GM18873 (cell line): ENCODE measurements around the gene TK2.
A peak's percentile ranks its signal among the peaks of the same experiment; 100 is the strongest.

Experiments
- ATAC-seq: cut with Tn5 transposase; IDR thresholded peaks from one replicate; pipeline ENCODE4 v1.9.1; 2021; ENCODE audit warnings: mild to moderate bottlenecking, moderate library complexity, moderate number of reproducible peaks; ENCODE audit not compliant: unreplicated experiment, low FRiP score

The TK2 gene

DNA sequence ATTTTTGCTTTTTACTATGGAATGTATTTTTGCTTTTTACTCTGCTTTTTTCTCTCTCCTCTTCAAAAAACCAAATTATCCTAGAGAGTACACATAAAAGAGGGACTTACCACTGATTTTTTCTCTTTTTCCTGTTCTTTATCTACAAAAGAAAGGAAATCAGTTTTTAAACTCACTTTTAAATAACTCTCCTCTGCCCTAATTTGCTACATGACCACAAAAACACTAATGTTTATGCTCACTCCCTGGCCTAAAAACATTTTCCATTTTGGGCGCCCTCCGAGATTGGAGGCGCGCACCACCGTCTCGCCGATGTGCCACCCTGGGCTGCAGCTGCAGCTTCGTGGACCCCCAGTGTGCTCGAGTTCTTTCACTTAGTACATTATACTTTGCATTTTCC is 1.1 kb downstream of the TK2 start:
- ATAC-seq = no peak

DNA sequence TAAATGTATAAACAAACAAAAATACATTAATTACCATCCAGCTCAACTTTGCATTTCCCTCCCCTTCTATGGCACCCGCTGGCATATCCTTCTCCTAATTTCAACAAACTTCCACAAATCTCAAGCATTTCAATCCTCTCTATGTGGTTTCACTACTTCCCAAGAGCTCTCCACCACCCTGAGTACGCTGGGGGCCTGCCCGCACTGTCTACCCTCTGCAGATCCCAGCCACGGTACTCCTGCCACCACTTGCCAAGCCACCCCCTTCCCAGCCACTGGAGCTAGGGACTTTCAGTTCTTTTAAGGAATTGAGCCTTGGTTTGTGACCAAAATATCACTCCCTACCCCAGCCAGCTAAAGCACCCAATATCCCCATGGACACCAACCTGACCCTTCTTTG is 1.9 kb downstream of the TK2 start:
- no peak for ATAC-seq

GRCh38 chr16:66547101-66547989 is 2.6 kb downstream of the TK2 start:
- ATAC-seq = no peak

GRCh38 chr16:66544016-66544757 is 5.7 kb downstream of the TK2 start:
- no peak for ATAC-seq

DNA sequence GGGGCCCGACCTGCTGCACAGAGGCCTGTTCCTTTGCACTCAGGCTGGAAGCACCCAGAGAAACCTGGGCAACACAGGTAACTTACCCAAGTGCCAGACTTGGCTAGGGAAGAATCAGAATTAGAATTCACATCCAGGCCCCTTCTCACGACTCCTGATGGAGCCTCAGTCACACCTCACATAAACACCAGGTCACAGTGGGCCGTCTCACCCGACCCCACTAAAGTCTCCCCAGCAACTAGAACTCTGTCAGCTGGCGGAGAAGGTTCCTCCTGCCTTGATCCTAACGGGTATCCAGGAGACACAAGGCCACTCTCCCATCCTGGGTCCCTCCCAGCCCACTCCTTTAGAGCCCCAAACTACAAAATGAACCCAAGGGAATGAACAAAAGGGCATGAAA is 6.4 kb downstream of the TK2 start:
- ATAC-seq = no peak

GRCh38 chr16:66542396-66542795 is 7.5 kb downstream of the TK2 start:
- ATAC-seq = no peak

DNA sequence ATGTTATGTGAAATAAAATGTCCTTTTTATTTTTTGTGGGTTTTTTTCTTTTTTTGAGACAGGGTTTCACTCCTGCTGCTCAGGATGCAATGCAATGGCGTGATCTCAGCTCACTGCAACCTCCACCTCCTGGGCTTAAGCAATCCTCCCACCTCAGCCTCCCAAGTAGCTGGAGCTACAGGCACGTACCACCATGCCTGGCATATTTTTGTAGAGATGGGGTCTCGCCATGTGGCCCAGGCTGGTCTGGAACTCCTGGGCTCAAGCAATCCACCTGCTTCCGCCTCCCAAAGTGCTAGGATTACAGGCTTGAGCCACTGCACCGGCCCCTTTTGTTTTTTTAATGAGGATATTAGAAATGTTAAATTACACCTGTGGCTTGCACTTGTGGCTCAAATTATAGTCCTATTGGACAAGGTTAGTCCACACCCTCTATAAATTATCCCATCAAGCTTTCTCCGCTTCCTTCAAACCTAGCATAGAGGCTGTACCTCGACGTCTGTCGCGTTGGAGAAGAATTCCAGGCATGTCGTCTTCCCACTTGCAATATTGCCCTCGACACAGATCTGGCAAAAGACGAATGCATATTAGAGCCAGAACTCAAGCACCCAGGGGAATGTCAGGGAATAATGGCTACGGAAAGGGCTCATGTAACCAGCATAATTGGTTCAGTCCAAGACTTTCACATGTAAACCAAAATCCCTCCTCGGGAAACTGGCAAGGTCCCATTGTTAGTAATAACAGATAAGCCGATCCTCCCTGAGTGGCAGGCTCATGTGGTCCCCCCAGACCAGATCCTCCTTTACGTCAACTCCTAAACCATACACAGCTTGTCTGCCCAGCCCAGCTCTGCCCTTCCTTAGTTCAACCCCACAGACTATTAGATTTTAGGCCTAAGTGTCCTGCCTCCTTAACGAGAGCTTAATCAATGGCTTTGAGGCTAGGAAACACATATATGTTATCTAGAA is 8.2 kb downstream of the TK2 start:
- ATAC-seq = no peak

GRCh38 chr16:66539623-66540469 is 10.1 kb downstream of the TK2 start:
- no peak for ATAC-seq

DNA sequence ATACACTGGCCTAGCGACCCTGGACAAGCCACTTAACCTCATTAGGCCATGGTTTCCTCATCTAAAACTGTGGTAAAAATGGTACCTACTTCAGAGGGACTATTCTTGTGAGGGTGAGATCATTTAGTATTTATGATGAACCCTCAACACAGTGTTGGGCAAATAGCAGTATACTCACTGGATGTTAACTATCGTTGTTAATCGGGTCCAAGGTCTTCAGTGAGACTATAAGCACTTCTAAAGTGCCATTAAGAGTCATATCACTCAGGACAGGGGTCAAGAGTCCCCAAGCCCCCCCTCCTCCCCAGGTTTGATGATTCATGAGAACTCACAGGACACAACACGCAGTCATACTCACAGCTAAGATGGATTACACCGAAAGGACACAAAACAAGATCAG is 11.0 kb downstream of the TK2 start:
- no peak for ATAC-seq

GRCh38 chr16:66537236-66537635 is 12.7 kb downstream of the TK2 start:
- no peak for ATAC-seq

DNA sequence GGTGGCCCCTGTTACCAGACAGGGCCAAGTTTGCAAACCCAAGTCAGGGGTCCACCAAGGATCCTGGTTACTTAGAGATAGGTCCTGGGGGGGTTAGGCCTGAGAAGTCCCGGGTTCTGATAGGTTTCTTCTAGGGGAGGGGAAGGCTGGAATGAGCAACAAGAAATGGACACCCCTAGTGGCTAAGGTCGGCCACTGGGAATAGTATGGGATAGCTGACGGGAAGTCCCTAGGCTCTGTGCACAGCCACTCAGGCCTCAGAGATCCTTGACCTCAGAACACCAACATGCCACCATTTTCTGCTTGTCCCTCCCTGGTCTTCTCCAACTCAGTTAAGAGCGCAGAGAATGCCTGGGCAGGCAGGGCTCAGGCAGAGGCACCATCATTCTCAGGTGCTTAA is 13.4 kb downstream of the TK2 start:
- no peak for ATAC-seq

DNA sequence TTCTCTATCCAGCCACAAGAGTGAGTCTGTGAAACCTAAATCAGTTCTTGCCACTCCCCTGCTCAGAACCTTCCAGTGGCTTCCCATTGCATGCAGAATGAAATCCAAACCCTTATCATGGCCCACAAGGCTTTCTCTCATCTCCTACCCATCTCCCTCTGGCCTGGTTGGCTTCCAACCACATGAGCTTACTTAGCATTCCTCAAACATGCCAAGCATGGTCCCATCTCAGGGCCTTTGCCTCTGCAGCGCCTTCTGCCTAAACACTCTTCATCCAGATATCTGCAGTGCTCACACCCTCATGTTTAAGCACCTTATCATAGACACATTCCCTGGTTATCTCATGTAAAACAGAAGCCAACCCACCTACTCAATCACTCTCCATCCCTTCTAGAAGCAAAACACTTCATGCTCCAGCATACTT is 15.5 kb downstream of the TK2 start:
- no peak for ATAC-seq

- ATAC-seq = no peak
These were observed 20.4 kb downstream of the TK2 start for GRCh38 chr16:66529475-66529874.

- ATAC-seq = no peak
These were observed 21.6 kb downstream of the TK2 start for GRCh38 chr16:66528294-66528693.

- ATAC-seq = no peak
These were observed 24.3 kb downstream of the TK2 start for GRCh38 chr16:66525396-66526180.

GRCh38 chr16:66524601-66525164 is 25.2 kb downstream of the TK2 start:
- peak; percentile 68 for ATAC-seq

GRCh38 chr16:66523861-66524354 is 26.0 kb downstream of the TK2 start:
- ATAC-seq = no peak

DNA sequence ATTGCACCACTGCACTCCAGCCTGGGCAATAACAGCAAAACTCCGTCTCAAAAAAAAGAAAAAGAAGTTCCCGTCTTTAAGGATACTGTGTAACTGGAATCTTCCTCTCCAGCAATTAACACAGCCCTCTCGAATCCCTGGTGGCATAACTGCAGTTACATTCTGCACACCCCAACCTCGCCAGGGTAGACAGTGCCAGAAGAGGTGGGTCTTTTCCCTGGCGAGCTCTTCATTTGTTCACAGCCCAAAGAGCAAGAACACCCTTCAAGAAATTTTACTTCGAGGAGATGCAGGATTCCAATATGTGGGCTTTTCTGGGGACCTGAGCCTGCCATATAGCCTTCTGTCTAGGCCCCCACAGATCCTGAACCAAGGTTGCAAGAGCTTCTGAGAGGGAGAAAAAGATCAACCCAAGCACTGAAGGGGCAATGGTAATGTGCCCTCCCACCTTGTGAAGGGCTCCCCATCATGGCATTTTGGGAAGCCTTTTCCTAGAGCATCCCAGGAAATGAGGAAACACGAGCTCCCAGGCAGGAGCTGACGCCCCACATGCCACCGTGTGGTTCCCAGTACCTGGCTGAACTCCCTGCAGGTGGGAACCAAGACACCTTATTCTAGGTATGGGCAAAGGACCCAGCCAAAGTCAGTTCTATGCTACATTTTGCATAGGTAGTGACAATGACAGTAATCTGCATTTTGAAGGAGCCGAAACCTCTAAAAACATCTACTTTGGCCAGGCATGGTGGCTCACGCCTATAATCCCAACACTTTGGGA is 26.9 kb downstream of the TK2 start:
- no peak for ATAC-seq
